NOMO-1 treated with dmso at 0.1 percent for 144 hours (cell line): Measurements from ENCODE around the gene TMEM222.
"Not testable (repeated sequence)": the region's sequence is repeated elsewhere in the genome, so short reads cannot be mapped to it uniquely, and the experiment has no call there.

Experiments used
- DNase-seq: peaks from one replicate; lab custom pipeline; 2025; ENCODE audit not compliant: unreplicated experiment; lab: John Stamatoyannopoulos, UW

The TMEM222 gene

DNA sequence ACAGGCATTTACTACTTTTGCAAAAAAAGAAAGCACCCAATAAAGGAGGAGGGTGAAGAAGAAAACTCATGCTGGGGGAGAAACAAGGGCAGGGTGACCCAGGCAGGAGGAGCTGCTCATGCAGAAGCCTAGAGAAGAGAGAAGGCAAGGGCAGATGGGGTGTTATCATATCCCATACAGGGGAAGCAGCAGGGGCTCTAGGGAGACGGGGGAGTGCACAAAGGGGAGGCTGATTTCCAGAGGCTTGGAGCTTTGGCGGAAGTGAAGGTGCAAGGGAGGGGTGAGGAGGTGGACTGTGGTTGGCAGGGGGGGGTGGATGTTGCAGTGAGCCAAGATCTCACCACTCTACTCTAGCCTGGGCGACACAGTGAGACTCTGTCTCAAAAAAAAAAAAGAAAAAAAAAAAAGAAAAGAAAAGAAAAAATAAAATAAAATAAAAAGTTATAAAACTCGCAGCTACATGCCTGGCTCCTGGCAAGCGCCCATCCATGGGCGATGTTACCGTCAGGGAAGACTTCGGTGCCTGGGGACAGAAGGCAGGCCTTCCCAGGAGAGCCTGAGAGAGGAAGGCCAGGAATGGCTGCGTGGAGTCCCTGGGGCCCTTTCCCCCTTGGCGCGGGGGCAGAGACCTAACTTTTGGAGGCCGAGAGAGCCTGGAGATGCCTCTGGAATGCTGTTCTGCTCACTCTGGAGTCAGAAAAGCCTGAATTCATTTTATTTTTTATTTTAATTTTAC is 56.0 kb downstream of the TMEM222 start:
- no peak for DNase-seq

- DNase-seq = no peak
These were observed 57.7 kb downstream of the TMEM222 start for GRCh38 chr1:27379564-27380122.

DNA sequence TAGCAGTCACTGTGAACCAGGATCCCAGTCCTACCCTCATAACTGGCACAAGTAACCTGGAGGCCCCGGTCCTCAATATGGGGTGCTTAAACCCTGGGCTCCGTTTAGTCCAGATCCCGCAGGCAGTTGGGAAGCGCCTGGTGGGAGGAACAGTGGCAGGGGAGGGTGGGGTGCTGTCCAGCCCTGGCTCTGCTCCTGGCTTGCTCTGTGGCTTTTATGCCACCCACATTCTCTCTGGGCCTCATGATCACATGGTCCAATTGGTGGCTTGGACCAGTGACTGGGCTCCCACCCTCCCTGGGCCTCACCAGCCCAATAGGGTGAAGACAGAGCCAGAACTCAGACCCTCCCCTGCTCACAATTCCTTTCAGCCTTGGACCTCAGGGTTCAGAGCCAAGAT is 58.3 kb downstream of the TMEM222 start:
- no peak for DNase-seq

- DNase-seq = no peak
These were observed 59.1 kb downstream of the TMEM222 start for GRCh38 chr1:27380766-27381733.

- no peak for DNase-seq
These were observed 60.2 kb downstream of the TMEM222 start for GRCh38 chr1:27381969-27382762.

- DNase-seq = no peak
These were observed 61.2 kb downstream of the TMEM222 start, which contains the start of gene CD164L2 for GRCh38 chr1:27383039-27383605. CD164L2 (minus strand) TSS chr1:27383333; CDS start chr1:27383239, 94 bp downstream.

- DNase-seq = no peak
These were observed 61.7 kb downstream of the TMEM222 start for GRCh38 chr1:27383661-27384060.

DNA sequence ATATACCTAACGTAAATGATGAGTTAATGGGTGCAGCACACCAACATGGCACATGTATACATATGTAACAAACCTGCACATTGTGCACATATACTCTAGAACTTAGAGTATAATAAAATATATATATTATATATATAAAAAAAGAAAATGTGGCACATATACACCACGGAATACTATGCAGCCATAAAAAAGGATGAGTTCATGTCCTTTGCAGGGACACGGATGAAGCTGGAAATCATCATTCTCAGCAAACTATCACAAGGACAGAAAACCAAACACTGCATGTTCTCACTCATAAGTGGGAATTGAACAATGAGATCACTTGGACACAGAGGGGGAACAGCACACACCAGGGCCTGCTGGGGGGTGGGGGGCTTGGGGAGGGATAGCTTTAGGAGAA is 62.8 kb downstream of the TMEM222 start:
- not testable (repeated sequence) for DNase-seq
